Thyroid gland (tissue), 4 donors: ENCODE measurements around the gene AIG1. TPM values are rescaled to one million over a fixed set of nuclear protein-coding genes. Genes with fewer than 3 reads are reported as not detected.
"Not testable (repeated sequence)": the region's sequence is repeated elsewhere in the genome, so short reads cannot be mapped to it uniquely, and the experiment has no call there.

Experiments
- DNase-seq, 2 donors: peaks; one replicate each; pipeline ENCODE4 v3.0.0-alpha.2; 2019
- H3K27ac ChIP-seq, 3 donors: fragments of 200-600 bp; sonication (generic); 1 replicate in 2 of 3; 2 replicates in 1 of 3; pipeline ENCODE4 v1.5.1; 2016 to 2019; ENCODE audit warnings: mild to moderate bottlenecking in 1 of 3, moderate library complexity in 1 of 3
- H3K27me3 ChIP-seq: fragments of 200-600 bp; sonication (generic); one replicate; pipeline ENCODE4 v1.5.1; 2019
- H3K36me3 ChIP-seq, 2 donors: fragments of 200-600 bp; sonication (generic); one replicate each; pipeline ENCODE4 v1.5.1; 2016 to 2019
- H3K4me1 ChIP-seq, 2 donors: fragments of 200-600 bp; sonication (generic); one replicate each; pipeline ENCODE4 v1.5.1; 2017 to 2019
- H3K4me3 ChIP-seq, 3 donors: fragments of 200-600 bp; sonication (generic); replicated peaks in 1 of 3; 1 replicate in 2 of 3; 2 replicates in 1 of 3; pipeline ENCODE4 v1.5.1; 2016; ENCODE audit warnings: mild to moderate bottlenecking in 1 of 3
- H3K9me3 ChIP-seq: fragments of 200-600 bp; sonication (generic); one replicate; pipeline ENCODE4 v1.5.1; 2017
- CTCF ChIP-seq, 6 experiments: fragments of 200-600 bp in 3 of 6; fragments of 450-650 bp in 3 of 6; sonication (generic) in 3 of 6; IDR thresholded peaks; one replicate each; pipeline ENCODE4 v1.5.1; 2016 to 2019; ENCODE audit warnings: antibody characterized with exemption in 6 of 6, mild to moderate bottlenecking in 2 of 6, inconsistent platforms in 1 of 6, moderate library complexity in 1 of 6
- POLR2A ChIP-seq, 2 donors: fragments of 450-650 bp; IDR thresholded peaks; one replicate each; pipeline ENCODE4 v1.6.1; 2017; ENCODE audit warnings: antibody characterized with exemption in 2 of 2, mild to moderate bottlenecking in 2 of 2, moderate library complexity in 1 of 2
- WGBS, 2 donors: methylation state at CpG; one replicate each; pipeline ENCODE4 v1.1.5; 2017; 5-methylcytosine and 5-hydroxymethylcytosine counted together
- intact Hi-C: fragments of 100-400 bp; cut with DNase I; formaldehyde crosslinking; loops from one replicate; pipeline ENCODE4 v1.15.1; 2023
- total RNA-seq, 4 donors: library from RNA; depleted of rRNA; stranded (reverse); fragments of >200 nt; gene quantifications; one replicate each; pipeline ENCODE4 v1.2.3, GENCODE V29; 2016

AIG1 gene
- total RNA-seq, 4 donors from 2014 or later: 57.8 to 101 (median 77.0) TPM

- TF ChIP-seq CTCF (IDR thresholded peaks at IDR 0.05): no peak
- no peak for TF ChIP-seq POLR2A (IDR thresholded peaks at IDR 0.05)
- no peak overlapping the region for H3K4me3 ChIP-seq
- no peaks in the 10 kb centered on the region for H3K4me1 ChIP-seq
- WGBS, 2 donors: 89 to 96% methylated on average over 1 of the region's 1 CpG
- no peaks in the 10 kb centered on the region for H3K36me3 ChIP-seq
- intact Hi-C loops: no loop called here
- H3K27ac ChIP-seq: no peak overlapping the region
- DNase-seq: no peak
- H3K9me3 ChIP-seq: no peaks in the 10 kb centered on the region
- no peaks in the 10 kb centered on the region for H3K27me3 ChIP-seq
Observed at GRCh38 chr6:143130928-143131327, 70.2 kb downstream of the AIG1 start.

DNA sequence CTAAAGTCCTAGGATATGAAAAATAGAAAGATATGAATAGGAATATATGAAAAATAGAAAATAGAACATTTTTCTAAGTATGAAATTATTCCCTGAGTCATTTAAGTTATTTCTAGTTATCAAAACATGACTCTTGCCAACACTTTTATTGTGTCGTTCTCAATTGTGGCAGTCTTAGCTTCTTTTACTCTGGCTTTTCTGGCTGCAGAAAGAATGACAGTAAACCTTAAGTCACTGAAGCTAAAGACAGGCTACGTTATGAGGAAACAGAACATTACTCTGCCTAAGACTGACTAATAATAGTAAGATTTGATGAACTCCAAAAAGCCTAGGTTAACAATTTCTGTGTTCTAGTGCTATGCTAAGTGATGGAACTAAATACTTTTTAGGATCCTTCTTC is 74.6 kb downstream of the AIG1 start:
- H3K9me3 ChIP-seq: no peaks in the 10 kb centered on the region
- 68 to 82% methylated on average over 2 of the region's 2 CpGs for WGBS, 2 donors
- no peak overlapping the region for H3K27ac ChIP-seq
- no peaks in the 10 kb centered on the region for H3K4me1 ChIP-seq
- intact Hi-C loops: no loop called here
- no peak for DNase-seq
- no peaks in the 10 kb centered on the region for H3K36me3 ChIP-seq
- H3K27me3 ChIP-seq: no peaks in the 10 kb centered on the region
- no peak overlapping the region for H3K4me3 ChIP-seq
- no peak for TF ChIP-seq POLR2A (IDR thresholded peaks at IDR 0.05)
- TF ChIP-seq CTCF (IDR thresholded peaks at IDR 0.05): no peak

DNA sequence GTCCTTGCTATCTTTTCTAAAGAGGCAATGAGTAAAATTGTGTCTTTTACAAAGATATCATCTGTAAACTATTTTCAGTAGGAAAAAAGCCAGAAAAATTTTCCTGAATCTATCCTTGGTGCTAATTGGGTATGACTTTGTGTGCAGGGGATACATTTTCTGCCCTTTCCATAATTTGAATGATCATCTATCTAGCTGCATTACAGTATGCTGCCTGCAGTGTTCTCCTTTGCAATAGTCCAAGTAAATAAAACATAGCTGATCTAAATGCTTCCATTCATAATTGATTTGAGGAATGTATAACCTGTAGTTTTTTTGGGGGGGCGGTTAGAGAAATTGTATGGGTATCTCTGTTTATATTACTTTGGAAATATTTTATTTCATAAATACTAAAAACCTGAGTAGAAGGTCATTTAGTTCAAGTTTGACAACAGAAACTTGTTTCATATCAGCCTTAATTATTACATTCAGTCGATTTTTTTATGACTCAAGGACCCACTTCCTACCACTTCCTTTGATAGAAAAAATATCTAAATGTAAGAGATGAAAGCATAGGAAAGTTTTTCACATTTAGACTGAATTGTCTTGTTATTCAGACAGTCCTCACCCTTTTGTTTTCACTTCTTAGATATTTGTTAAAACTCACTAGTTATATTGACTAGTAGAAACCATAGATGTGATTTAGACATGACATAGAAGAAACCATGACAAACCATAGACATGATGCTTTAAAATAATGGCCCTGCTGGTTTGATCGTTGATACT is 75.3 kb downstream of the AIG1 start:
- no peak for TF ChIP-seq CTCF (IDR thresholded peaks at IDR 0.05)
- no peak for TF ChIP-seq POLR2A (IDR thresholded peaks at IDR 0.05)
- Histone ChIP-seq H3K4me1 (no peaks in the 10 kb centered on the region), H3K27me3 (no peaks in the 10 kb centered on the region), H3K4me3 (no peak overlapping the region), H3K9me3 (no peaks in the 10 kb centered on the region), H3K36me3 (no peaks in the 10 kb centered on the region), H3K27ac (no peak overlapping the region)
- no peak for DNase-seq
- intact Hi-C loops: no loop called here
- 81 to 86% methylated on average over 3 of the region's 3 CpGs for WGBS, 2 donors

DNA sequence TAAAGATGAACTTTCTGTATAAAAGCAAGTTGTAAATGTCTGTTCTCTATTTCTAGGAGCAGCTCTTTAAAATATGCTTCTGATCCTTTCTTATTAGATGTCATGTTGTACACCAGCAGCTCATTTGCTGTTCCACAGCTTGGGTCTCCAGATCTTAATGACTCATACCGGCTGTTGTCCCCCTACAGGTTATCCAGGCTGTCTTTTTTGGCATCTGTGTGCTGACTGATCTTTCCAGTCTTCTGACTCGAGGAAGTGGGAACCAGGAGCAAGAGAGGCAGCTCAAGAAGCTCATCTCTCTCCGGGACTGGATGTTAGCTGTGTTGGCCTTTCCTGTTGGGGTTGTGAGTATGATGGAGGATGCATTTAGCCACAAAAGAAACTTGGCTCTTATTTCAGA is 76.0 kb downstream of the AIG1 start:
- no peak for DNase-seq
- H3K27ac ChIP-seq: no peak overlapping the region
- no peaks in the 10 kb centered on the region for H3K9me3 ChIP-seq
- no peaks in the 10 kb centered on the region for H3K27me3 ChIP-seq
- H3K36me3 ChIP-seq: no peaks in the 10 kb centered on the region
- H3K4me3 ChIP-seq: no peak overlapping the region
- no peaks in the 10 kb centered on the region for H3K4me1 ChIP-seq
- 74 to 75% methylated on average over 3 of the region's 3 CpGs for WGBS, 2 donors
- intact Hi-C loops: no loop called here
- no peak for TF ChIP-seq CTCF (IDR thresholded peaks at IDR 0.05)
- no peak for TF ChIP-seq POLR2A (IDR thresholded peaks at IDR 0.05)

DNA sequence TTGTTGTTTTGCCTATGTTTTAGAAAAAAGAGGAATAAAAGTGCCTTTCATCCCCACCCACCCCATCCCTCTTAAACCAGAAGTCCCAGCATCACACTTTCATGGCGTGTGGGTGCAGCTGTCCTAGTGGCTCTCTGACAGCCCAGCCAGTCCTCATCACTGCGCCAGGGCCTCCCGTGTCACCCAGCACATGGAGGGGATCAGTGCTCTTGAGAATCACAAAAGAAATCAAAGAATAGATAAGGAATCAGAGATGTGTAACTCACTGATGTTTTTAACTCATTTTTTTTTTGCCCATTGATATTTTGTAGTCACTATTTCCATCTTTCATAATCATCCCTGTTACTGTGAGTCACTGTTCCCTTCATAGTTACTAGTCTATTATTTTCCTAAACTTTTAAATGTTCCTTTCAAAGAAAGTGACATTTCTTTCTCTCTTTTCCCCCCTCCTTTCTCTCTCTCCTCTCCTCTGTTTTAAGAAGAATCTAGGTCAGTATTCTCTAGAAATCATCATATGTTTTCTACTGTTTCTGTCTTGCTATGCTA is 78.6 kb downstream of the AIG1 start:
- Histone ChIP-seq H3K9me3 (no peaks in the 10 kb centered on the region), H3K27me3 (no peaks in the 10 kb centered on the region), H3K4me3 (no peak overlapping the region), H3K36me3 (no peaks in the 10 kb centered on the region), H3K27ac (no peak overlapping the region), H3K4me1 (no peaks in the 10 kb centered on the region)
- 92 to 96% methylated on average over 3 of the region's 3 CpGs for WGBS, 2 donors
- TF ChIP-seq CTCF (IDR thresholded peaks at IDR 0.05) (no peak), POLR2A (IDR thresholded peaks at IDR 0.05) (no peak)
- DNase-seq: no peak
- intact Hi-C loops: no loop called here

DNA sequence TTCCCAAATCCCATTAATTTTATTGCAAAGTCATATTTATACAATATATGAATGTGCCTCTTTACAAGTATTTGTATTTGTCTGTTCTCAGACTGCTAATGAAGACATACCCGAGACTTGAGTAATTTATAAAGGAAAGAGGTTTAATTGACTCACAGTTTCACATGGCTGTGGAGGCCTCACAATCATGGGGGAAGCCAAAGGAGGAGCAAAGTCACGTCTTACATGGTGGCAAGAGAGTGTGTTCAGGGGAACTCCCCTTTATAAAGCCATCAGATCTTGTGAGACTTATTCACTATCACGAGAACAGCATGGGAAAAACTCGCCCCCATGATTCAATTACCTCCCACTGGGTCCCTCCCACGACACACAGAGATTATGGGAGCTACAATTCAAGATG is 79.2 kb downstream of the AIG1 start:
- H3K36me3 ChIP-seq, H3K4me3 ChIP-seq, H3K9me3 ChIP-seq, intact Hi-C loops, H3K4me1 ChIP-seq, H3K27me3 ChIP-seq, H3K27ac ChIP-seq, DNase-seq: not testable (repeated sequence)
- WGBS, 2 donors: 88 to 92% methylated on average over 5 of the region's 5 CpGs
